CD14-positive monocyte (primary cell): Measurements from ENCODE around the gene PCDHGC5. TPM values are rescaled to one million over a fixed set of nuclear protein-coding genes. Genes with fewer than 3 reads are reported as not detected.

Source experiments
- DNase-seq, 3 donors: peaks; one replicate each; pipeline ENCODE4 v3.0.0-alpha.2; 2011 to 2022
- H2AFZ ChIP-seq: 2 replicates; pipeline ENCODE4 v1.6.0; 2012; ENCODE audit warnings: mild to moderate bottlenecking, low read depth, low read length, inconsistent platforms; ENCODE audit not compliant: insufficient read depth, poor library complexity, severe bottlenecking
- H3K27ac ChIP-seq, 2 donors: 1 replicate in 1 of 2; 2 replicates in 1 of 2; pipeline ENCODE4 v1.5.1; 2012 to 2013; ENCODE audit warnings: low read length in 2 of 2, control low read depth in 1 of 2, inconsistent platforms in 1 of 2, low read depth in 1 of 2, mild to moderate bottlenecking in 1 of 2
- H3K27me3 ChIP-seq, 2 donors: one replicate each; pipeline versions ENCODE4 v1.6.0 to v1.6.1; 2011 to 2013; ENCODE audit warnings: low read length in 2 of 2; ENCODE audit not compliant: control insufficient read depth in 2 of 2, insufficient read depth in 2 of 2
- H3K36me3 ChIP-seq, 2 donors: replicated peaks in 1 of 2; 1 replicate in 1 of 2; 2 replicates in 1 of 2; pipeline versions ENCODE4 v1.5.1 to v1.6.1; 2012 to 2013; ENCODE audit warnings: low read length in 2 of 2, control low read depth in 1 of 2, inconsistent platforms in 1 of 2, mild to moderate bottlenecking in 1 of 2; ENCODE audit not compliant: insufficient read depth in 2 of 2, control insufficient read depth in 1 of 2
- H3K4me1 ChIP-seq, 2 donors: 1 replicate in 1 of 2; 2 replicates in 1 of 2; pipeline versions ENCODE4 v1.5.1 to v1.6.1; 2012 to 2013; ENCODE audit warnings: low read length in 2 of 2, control low read depth in 1 of 2, inconsistent platforms in 1 of 2, mild to moderate bottlenecking in 1 of 2, moderate library complexity in 1 of 2; ENCODE audit not compliant: insufficient read depth in 2 of 2, control insufficient read depth in 1 of 2
- H3K4me2 ChIP-seq: replicated peaks from 2 replicates; pipeline ENCODE3; 2012; ENCODE audit warnings: low read length, moderate library complexity, mild to moderate bottlenecking; ENCODE audit not compliant: poor library complexity, severe bottlenecking; ENCODE audit errors: extremely low read depth
- H3K4me3 ChIP-seq, 3 experiments: fragments of 200-600 bp in 1 of 3; sonication (generic) in 1 of 3; replicated peaks in 1 of 3; 1 replicate in 2 of 3; 2 replicates in 1 of 3; pipeline ENCODE4 v1.5.1; 2011 to 2013; ENCODE audit warnings: low read length in 3 of 3, mild to moderate bottlenecking in 3 of 3, control low read depth in 2 of 3, low read depth in 2 of 3, inconsistent platforms in 1 of 3, moderate library complexity in 1 of 3
- H3K79me2 ChIP-seq: 2 replicates; pipeline ENCODE4 v1.6.0; 2012; ENCODE audit warnings: mild to moderate bottlenecking, control low read depth, inconsistent platforms, low read length, moderate library complexity; ENCODE audit not compliant: insufficient read depth
- H3K9ac ChIP-seq: 2 replicates; pipeline ENCODE4 v1.6.0; 2017; ENCODE audit warnings: low read length, mild to moderate bottlenecking; ENCODE audit not compliant: insufficient read depth, poor library complexity, severe bottlenecking
- H3K9me3 ChIP-seq, 2 donors: replicated peaks in 1 of 2; 1 replicate in 1 of 2; 2 replicates in 1 of 2; pipeline versions ENCODE4 v1.5.1 to v1.6.1; 2012 to 2013; ENCODE audit warnings: low read length in 2 of 2, control low read depth in 1 of 2; ENCODE audit not compliant: control insufficient read depth in 1 of 2, insufficient read depth in 1 of 2
- H4K20me1 ChIP-seq: 2 replicates; pipeline ENCODE4 v1.6.0; 2012; ENCODE audit warnings: mild to moderate bottlenecking, low read length, control low read depth, moderate library complexity; ENCODE audit not compliant: insufficient read depth
- H3K27ac Mint-ChIP-seq, 7 donors: one replicate each; pipeline ENCODE4 v1.8.0; 2020; ENCODE audit warnings: mild to moderate bottlenecking in 7 of 7, mixed read lengths in 7 of 7, moderate library complexity in 6 of 7, inconsistent platforms in 2 of 7
- H3K27me3 Mint-ChIP-seq, 3 donors: one replicate each; pipeline ENCODE4 v1.8.0; 2021 to 2022; ENCODE audit warnings: low read depth in 3 of 3, mild to moderate bottlenecking in 3 of 3, mixed read lengths in 3 of 3, moderate library complexity in 3 of 3, inconsistent platforms in 1 of 3
- H3K36me3 Mint-ChIP-seq, 2 donors: one replicate each; pipeline ENCODE4 v1.8.0; 2020; ENCODE audit warnings: mixed read lengths in 2 of 2, inconsistent platforms in 1 of 2, mild to moderate bottlenecking in 1 of 2
- H3K4me1 Mint-ChIP-seq: one replicate; pipeline ENCODE4 v1.8.0; 2020; ENCODE audit warnings: mild to moderate bottlenecking, mixed read lengths
- H3K4me3 Mint-ChIP-seq, 2 donors: one replicate each; pipeline ENCODE4 v1.8.0; 2020; ENCODE audit warnings: mild to moderate bottlenecking in 2 of 2, mixed read lengths in 2 of 2, moderate library complexity in 1 of 2
- H3K9me3 Mint-ChIP-seq, 7 donors: one replicate each; pipeline ENCODE4 v1.8.0; 2020 to 2022; ENCODE audit warnings: mixed read lengths in 7 of 7, mild to moderate bottlenecking in 6 of 7, moderate library complexity in 6 of 7, inconsistent platforms in 2 of 7
- whole genome bisulfite sequencing: methylation state at CpG from one replicate; pipeline ENCODE4 v1.1.5; 2013; ENCODE audit warnings: missing lambda C conversion rate; ENCODE audit not compliant: insufficient coverage; 5-methylcytosine and 5-hydroxymethylcytosine counted together
- intact Hi-C, 2 donors: fragments of 100-400 bp; cut with micrococcal nuclease; formaldehyde crosslinking; loops; one replicate each; pipeline versions ENCODE4 v1.15.0 to v1.15.1; 2023
- polyA plus RNA-seq, 3 donors: library from polyadenylated mRNA; depleted of rRNA in 1 of 3; unstranded in 2 of 3; stranded (reverse) in 1 of 3; fragments of 300-500 nt in 2 of 3; fragments of >200 nt in 1 of 3; fragmentation: Illumina TruSeq in 2 of 3; gene quantifications; 1 replicate in 2 of 3; 2 replicates in 1 of 3; pipeline ENCODE4 v1.2.3, GENCODE V29; 2012 to 2021
- TF ChIP-seq, protein P1 (sequence below): fragments of 200-600 bp; IDR thresholded peaks from one replicate; pipeline ENCODE4 v1.8.0; 2022; ENCODE audit warnings: antibody characterized with exemption, mild to moderate bottlenecking

The PCDHGC5 gene
- polyA plus RNA-seq, 3 donors, result not detected

- no peak overlapping the region for H3K4me3 Mint-ChIP-seq
- H3K36me3 Mint-ChIP-seq, result no peaks in the 10 kb centered on the region
Observed at GRCh38 chr5:141440341-141440740, 48.5 kb upstream of the PCDHGC5 start.

DNA sequence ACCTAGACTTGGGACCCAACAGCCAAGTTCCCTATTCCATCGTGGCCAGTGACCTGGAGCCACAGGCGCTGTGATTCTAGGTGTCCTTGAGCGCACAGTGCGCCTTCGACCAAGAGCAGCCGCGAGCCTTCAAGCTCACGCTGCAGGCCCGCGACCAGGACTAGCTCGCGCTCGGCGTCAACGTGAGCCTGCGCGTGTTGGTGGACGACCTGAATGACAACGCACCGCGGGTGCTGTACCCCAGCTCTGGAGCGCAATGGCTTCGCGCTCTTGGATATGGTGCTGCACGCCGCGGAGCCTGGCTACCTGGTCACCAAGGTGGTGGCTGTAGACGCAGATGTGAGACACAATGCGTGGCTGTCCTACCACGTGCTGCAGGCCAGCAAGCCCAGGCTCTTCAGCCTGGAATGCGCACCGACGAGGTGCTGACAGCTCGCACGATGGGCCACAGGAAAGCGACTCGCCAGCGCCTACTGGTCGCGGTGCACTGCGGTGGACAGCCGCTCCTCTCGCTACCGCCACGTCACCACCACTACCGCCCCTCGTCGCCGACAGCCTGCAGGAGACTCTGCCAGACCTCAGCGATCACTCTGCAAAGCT lies 47.2 kb upstream of the PCDHGC5 start:
- Histone ChIP-seq H3K79me2 (no peaks in the 10 kb centered on the region), H3K9me3 (peaks cover 10 to 18% of the 10 kb centered on the region in 2 donors), H4K20me1 (no peaks in the 10 kb centered on the region), H3K36me3 (no peaks in the 10 kb centered on the region), H3K4me3 (no peak overlapping the region), H3K9ac (no peak overlapping the region), H3K27me3 (peaks cover 0 to 15% of the 10 kb centered on the region in 2 donors), H2AFZ (no peak overlapping the region), H3K27ac (no peak overlapping the region), H3K4me1 (no peaks in the 10 kb centered on the region), H3K4me2 (no peak overlapping the region)
- 58% methylated on average over 46 of the region's 50 CpGs for WGBS
- Mint-ChIP-seq H3K9me3 (peaks cover 4 to 41% (median 14%) of the 10 kb centered on the region in 7 donors), H3K27ac (no peak overlapping the region), H3K4me1 (no peaks in the 10 kb centered on the region), H3K4me3 (no peak overlapping the region), H3K27me3 (peaks cover 3 to 29% (median 16%) of the 10 kb centered on the region in 3 donors), H3K36me3 (no peaks in the 10 kb centered on the region)
- intact Hi-C loops, result no loop called here
- no peak for DNase-seq
- TF ChIP-seq, protein P1, sequence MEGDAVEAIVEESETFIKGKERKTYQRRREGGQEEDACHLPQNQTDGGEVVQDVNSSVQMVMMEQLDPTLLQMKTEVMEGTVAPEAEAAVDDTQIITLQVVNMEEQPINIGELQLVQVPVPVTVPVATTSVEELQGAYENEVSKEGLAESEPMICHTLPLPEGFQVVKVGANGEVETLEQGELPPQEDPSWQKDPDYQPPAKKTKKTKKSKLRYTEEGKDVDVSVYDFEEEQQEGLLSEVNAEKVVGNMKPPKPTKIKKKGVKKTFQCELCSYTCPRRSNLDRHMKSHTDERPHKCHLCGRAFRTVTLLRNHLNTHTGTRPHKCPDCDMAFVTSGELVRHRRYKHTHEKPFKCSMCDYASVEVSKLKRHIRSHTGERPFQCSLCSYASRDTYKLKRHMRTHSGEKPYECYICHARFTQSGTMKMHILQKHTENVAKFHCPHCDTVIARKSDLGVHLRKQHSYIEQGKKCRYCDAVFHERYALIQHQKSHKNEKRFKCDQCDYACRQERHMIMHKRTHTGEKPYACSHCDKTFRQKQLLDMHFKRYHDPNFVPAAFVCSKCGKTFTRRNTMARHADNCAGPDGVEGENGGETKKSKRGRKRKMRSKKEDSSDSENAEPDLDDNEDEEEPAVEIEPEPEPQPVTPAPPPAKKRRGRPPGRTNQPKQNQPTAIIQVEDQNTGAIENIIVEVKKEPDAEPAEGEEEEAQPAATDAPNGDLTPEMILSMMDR, result no peak

More at GRCh38 chr5:141440341-141440740, 48.5 kb upstream of the PCDHGC5 start:
- Mint-ChIP-seq H3K27me3 (peaks cover 6 to 27% (median 12%) of the 10 kb centered on the region in 3 donors), H3K9me3 (peaks cover 2 to 41% (median 14%) of the 10 kb centered on the region in 7 donors), H3K27ac (peak overlapping the region in 2 of 7 donors; percentile 37 to 59), H3K4me1 (no peaks in the 10 kb centered on the region)
- Histone ChIP-seq H3K27me3 (peaks cover 10 to 28% of the 10 kb centered on the region in 2 donors), H3K36me3 (no peaks in the 10 kb centered on the region), H3K9me3 (peaks cover 10 to 18% of the 10 kb centered on the region in 2 donors), H3K4me2 (no peak overlapping the region), H3K9ac (no peak overlapping the region), H3K4me1 (no peaks in the 10 kb centered on the region), H3K27ac (no peak overlapping the region), H3K4me3 (no peak overlapping the region), H3K79me2 (no peaks in the 10 kb centered on the region), H4K20me1 (no peaks in the 10 kb centered on the region), H2AFZ (no peak overlapping the region)
- TF ChIP-seq, protein P1, result no peak
- WGBS, result 100% methylated on average over 2 of the region's 9 CpGs
- intact Hi-C loops, result no loop called here
- no peak for DNase-seq
